Ovary (tissue), 3 donors: ENCODE measurements around the gene SPG7.

ENCODE experiments used
- EP300 ChIP-seq: sonication (generic); formaldehyde crosslinking; IDR thresholded peaks from one replicate; pipeline ENCODE4 v1.6.1; 2017; ENCODE audit warnings: antibody characterized with exemption
- POLR2A ChIP-seq: fragments of 450-650 bp; IDR thresholded peaks from one replicate; pipeline ENCODE4 v1.6.1; 2017; ENCODE audit warnings: antibody characterized with exemption, mild to moderate bottlenecking, moderate library complexity
- TF ChIP-seq, protein P1 (sequence below), 3 donors: fragments of 450-650 bp in 2 of 3; fragments of 200-600 bp in 1 of 3; IDR thresholded peaks; one replicate each; pipeline versions ENCODE4 v1.5.1 to v1.8.0; 2016 to 2022; ENCODE audit warnings: antibody characterized with exemption in 3 of 3, mild to moderate bottlenecking in 1 of 3
- donor health status: DM: no; HTN: no; CAD: no.

DNA sequence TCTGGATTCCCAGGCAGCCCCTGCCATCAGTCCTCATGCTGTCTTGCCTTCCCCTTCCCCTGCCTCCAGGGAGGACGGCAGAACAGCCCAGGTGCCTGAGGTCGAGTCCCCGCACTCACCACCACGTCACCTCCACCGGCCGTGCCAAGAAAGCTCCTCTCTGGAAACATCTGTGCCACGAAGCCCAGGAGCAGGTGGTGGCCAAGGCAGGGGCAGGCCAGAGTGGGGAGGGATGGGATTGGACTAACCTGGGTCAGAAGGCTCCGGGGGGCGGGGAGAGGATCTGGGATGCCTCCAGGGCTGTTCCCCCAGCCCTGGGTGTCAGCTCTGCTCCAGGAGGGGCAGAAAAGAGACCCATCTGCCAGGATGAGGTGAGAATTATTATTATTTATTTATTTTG is 97.8 kb downstream of the SPG7 start:
- TF ChIP-seq, protein P1, sequence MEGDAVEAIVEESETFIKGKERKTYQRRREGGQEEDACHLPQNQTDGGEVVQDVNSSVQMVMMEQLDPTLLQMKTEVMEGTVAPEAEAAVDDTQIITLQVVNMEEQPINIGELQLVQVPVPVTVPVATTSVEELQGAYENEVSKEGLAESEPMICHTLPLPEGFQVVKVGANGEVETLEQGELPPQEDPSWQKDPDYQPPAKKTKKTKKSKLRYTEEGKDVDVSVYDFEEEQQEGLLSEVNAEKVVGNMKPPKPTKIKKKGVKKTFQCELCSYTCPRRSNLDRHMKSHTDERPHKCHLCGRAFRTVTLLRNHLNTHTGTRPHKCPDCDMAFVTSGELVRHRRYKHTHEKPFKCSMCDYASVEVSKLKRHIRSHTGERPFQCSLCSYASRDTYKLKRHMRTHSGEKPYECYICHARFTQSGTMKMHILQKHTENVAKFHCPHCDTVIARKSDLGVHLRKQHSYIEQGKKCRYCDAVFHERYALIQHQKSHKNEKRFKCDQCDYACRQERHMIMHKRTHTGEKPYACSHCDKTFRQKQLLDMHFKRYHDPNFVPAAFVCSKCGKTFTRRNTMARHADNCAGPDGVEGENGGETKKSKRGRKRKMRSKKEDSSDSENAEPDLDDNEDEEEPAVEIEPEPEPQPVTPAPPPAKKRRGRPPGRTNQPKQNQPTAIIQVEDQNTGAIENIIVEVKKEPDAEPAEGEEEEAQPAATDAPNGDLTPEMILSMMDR (IDR thresholded peaks at IDR 0.05): no peak
- TF ChIP-seq EP300 (no peak), POLR2A (no peak)
